IPS-20b (cell line): Measurements from ENCODE around the gene WDFY1.

ENCODE experiments used
- H3K27ac ChIP-seq: one replicate; pipeline ENCODE4 v1.5.1; 2013; ENCODE audit warnings: low read length
- H3K27me3 ChIP-seq: 2 replicates; pipeline ENCODE4 v1.6.1; 2013; ENCODE audit warnings: mild to moderate bottlenecking, low read length, inconsistent platforms; ENCODE audit not compliant: insufficient read depth
- H3K36me3 ChIP-seq: 2 replicates; pipeline ENCODE4 v1.6.1; 2013; ENCODE audit warnings: low read depth, mild to moderate bottlenecking, inconsistent platforms, low read length, moderate library complexity; ENCODE audit not compliant: insufficient read depth
- H3K4me1 ChIP-seq: 2 replicates; pipeline ENCODE4 v1.6.1; 2013; ENCODE audit warnings: mild to moderate bottlenecking, control low read depth, inconsistent platforms, low read length, moderate library complexity; ENCODE audit not compliant: insufficient read depth
- H3K4me3 ChIP-seq: 2 replicates; pipeline ENCODE4 v1.5.1; 2013; ENCODE audit warnings: mild to moderate bottlenecking, low read length, inconsistent platforms
- H3K9ac ChIP-seq: 2 replicates; pipeline ENCODE4 v1.6.1; 2013; ENCODE audit warnings: low read depth, mild to moderate bottlenecking, inconsistent platforms, low read length, moderate library complexity
- H3K9me3 ChIP-seq: 2 replicates; pipeline ENCODE4 v1.6.1; 2013; ENCODE audit warnings: mild to moderate bottlenecking, low read depth, low read length, inconsistent platforms; ENCODE audit not compliant: insufficient read depth

The WDFY1 gene

DNA sequence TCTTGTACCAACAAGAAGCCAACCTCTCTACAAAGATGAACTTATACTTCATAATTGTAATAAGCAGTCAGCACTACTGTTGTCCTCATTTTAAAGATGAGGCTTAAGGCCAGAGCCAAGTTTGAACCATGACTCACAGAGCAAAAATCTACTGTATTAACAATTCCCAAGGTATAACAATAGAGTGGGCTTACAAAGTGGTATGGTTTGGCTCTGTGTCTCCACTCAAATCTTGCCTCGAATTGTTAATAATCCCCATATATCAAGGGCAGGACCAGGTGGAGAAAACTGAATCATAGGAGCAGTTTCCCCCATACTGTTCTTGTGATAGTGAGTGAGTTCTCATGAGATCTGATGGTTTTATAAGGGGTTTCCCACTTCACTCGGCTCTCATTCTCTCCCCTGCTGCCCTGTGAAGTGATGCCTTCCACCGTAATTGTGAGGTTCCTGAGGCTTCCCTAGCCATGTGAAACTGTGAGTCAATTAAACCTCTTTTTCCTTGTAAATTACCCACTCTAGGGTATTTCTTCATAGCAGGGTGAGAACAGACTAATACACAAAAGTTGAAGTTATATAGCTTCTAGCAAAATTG is 31.6 kb upstream of the WDFY1 start:
- Histone ChIP-seq H3K4me1 (no peaks in the 10 kb centered on the region), H3K9me3 (no peaks in the 10 kb centered on the region), H3K36me3 (peaks cover 41% of the 10 kb centered on the region), H3K27me3 (no peaks in the 10 kb centered on the region), H3K4me3 (no peak overlapping the region), H3K9ac (no peak overlapping the region), H3K27ac (no peak overlapping the region)

DNA sequence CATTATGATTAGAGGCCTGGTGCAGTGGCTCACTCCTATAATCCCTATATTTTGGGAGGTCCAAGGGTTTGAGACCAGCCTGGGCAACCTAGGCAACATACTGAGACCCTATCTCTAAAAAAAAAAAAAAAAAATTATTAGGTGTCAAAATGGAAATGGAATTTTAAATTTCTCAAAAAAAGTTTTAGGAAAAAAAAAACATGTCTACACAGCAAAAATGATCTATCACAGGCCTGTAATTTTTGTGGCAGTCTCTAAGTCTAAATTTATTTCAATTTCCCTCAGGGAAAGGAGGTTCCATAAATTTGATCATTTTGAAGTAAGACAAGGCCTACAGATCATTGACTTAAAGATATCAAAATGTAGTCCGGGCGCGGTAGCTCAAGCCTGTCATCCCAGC is 28.5 kb upstream of the WDFY1 start:
- no peak overlapping the region for H3K4me3 ChIP-seq
- H3K27me3 ChIP-seq: no peaks in the 10 kb centered on the region
- H3K9me3 ChIP-seq: no peaks in the 10 kb centered on the region
- no peak overlapping the region for H3K27ac ChIP-seq
- H3K36me3 ChIP-seq: peaks cover 16% of the 10 kb centered on the region
- H3K9ac ChIP-seq: no peak overlapping the region
- no peaks in the 10 kb centered on the region for H3K4me1 ChIP-seq

DNA sequence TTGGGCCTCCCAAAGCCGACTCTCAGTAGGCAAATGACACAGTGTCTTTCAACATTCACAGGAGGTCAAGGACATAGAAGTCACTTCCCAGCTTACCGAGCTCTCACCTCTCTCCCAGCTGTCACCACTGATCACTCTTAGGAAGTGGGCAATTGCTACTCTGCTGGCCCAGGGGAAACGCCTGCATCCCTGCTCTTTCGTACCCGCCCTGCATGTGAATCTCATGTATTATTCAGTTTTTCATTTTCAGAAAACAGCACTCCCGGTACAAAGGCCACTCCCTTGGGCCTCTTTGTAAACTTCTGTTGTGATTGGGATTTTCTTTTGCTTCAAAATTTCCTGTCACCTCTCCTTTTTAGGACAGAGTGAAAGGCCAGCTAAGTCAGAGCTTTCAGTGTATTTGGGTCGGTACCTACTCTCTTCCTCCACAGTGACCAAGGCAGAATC is 27.5 kb upstream of the WDFY1 start:
- Histone ChIP-seq H3K9me3 (no peaks in the 10 kb centered on the region), H3K27me3 (no peaks in the 10 kb centered on the region), H3K4me3 (no peak overlapping the region), H3K9ac (no peak overlapping the region), H3K4me1 (no peaks in the 10 kb centered on the region), H3K27ac (no peak overlapping the region), H3K36me3 (peaks cover 20% of the 10 kb centered on the region)

DNA sequence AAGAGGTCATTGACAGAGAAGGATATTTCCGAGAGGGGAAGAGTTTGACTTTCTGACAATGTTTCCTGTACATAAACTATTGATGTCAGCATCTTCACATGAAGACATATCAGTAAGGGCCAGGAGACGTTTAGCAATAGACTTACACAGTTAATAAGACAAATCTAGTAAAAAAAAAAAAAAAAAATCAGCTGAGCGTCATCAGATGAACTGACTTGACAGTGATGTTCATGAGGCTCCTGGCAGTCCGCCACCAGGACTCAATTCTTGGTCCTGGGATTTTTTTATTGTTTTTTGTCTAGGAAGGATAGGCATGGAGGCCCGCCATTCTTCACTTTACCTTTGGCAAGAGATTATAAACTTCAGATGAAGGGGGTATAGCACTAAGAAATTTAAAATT is 26.6 kb upstream of the WDFY1 start:
- peaks cover 22% of the 10 kb centered on the region for H3K36me3 ChIP-seq

DNA sequence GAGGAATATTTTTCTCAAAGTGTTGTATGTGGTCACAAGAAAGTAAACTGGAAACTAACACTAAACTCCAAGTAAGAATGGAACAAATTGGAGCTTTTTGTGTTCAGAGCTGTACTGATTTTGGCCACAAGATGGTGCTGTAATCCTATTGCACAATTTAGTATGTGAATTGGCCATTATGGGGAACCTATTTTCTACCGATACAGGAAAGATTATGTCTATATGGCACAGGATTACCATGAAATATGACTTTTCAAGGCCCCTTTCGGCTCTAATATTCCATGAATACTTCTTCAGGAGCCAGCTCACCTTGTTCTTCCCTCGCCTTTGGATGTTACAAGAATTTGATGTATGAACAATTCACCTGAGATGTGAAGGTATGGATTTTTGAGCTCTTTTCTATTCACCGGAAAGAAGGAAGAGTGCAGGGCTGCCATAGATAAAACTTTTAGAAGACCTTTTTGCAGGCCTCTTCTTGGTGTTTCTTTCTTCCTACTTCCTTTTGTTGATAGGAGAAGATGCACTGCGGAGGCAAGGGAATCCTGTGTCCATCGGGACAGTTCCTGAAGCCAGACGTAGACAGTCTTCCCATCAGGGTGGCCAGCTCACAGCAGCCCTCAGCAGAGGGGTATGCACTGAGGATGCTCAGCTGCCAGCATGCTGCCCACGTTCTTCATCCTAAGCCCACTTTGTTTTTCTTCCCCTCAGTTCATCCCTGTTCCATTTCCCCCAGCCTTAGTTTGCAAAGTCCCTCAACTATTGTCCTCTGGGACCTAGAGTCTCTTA is 25.4 kb upstream of the WDFY1 start:
- H3K27me3 ChIP-seq: no peaks in the 10 kb centered on the region
- H3K36me3 ChIP-seq: peaks cover 33% of the 10 kb centered on the region
- no peak overlapping the region for H3K27ac ChIP-seq
- H3K4me3 ChIP-seq: no peak overlapping the region
- no peaks in the 10 kb centered on the region for H3K9me3 ChIP-seq
- no peak overlapping the region for H3K9ac ChIP-seq
- no peaks in the 10 kb centered on the region for H3K4me1 ChIP-seq

More for the DNA sequence above, 26.6 kb upstream of the WDFY1 start:
- Histone ChIP-seq H3K27ac (no peak overlapping the region), H3K9ac (no peak overlapping the region), H3K4me1 (no peaks in the 10 kb centered on the region), H3K9me3 (no peaks in the 10 kb centered on the region), H3K27me3 (no peaks in the 10 kb centered on the region), H3K4me3 (no peak overlapping the region)

DNA sequence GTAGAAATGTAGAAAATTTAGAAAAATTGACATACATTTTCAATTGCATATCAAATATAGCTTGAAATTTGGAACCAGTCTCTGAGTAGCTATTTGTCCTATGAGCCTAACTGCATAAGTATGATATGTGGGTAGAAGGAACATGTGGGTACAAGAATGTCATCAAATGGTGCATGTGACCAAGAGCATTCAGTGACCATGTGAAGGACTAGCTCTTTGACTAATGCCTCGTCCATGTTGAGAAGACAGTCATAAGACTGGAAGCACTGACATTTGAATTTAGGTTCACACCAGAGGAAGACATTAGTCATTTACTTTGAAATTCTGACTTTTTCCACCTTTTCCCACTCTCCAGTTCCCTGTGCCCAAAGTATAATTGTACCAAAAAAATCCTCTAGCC is 24.7 kb upstream of the WDFY1 start:
- peaks cover 40% of the 10 kb centered on the region for H3K36me3 ChIP-seq
- H3K4me1 ChIP-seq: no peaks in the 10 kb centered on the region
- H3K27ac ChIP-seq: no peak overlapping the region
- H3K4me3 ChIP-seq: no peak overlapping the region
- H3K9me3 ChIP-seq: no peaks in the 10 kb centered on the region
- H3K27me3 ChIP-seq: no peaks in the 10 kb centered on the region
- H3K9ac ChIP-seq: no peak overlapping the region

DNA sequence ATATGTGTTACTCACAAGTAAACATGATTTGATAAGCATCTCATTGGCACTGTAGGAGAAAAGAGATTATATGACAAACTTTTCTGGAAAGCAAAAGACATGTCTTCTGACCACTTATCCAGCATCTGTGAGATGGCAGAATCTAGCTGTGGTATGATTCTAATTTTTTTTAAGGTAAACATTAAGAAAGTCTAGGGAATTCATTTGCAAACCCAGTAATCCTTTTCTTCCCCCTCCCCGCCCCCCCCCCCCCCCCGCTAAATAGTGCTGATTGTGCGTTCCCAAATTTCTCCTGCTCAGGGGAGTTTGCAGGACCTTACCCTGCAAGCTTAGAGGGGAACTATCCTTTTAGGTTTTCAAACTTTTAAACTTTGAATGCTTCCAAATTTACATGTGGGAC is 24.2 kb upstream of the WDFY1 start:
- Histone ChIP-seq H3K4me3 (no peak overlapping the region), H3K36me3 (peaks cover 46% of the 10 kb centered on the region), H3K9me3 (no peaks in the 10 kb centered on the region), H3K27me3 (no peaks in the 10 kb centered on the region), H3K9ac (no peak overlapping the region), H3K4me1 (no peaks in the 10 kb centered on the region), H3K27ac (no peak overlapping the region)

DNA sequence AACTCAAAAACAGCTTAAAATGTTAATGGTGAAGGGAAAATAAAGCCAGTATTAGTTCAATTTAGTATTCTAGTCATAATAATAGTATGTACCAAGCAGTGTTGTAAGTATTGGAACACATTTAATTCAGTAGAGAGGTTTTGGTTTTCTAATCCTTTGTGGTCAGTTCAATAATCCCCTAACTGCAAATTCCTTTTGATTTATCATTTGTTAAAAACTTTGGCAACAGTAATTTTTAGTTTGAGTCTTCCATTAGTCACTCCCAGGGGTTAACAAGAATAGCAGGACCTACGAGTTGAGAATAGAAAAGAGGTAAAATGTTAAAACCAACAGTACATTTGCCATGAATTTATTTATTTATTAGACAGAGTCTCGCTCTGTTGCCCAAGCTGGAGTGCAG is 22.8 kb upstream of the WDFY1 start:
- Histone ChIP-seq H3K4me3 (no peak overlapping the region), H3K36me3 (peaks cover 53% of the 10 kb centered on the region), H3K9ac (no peak overlapping the region), H3K27me3 (no peaks in the 10 kb centered on the region), H3K4me1 (no peaks in the 10 kb centered on the region), H3K9me3 (no peaks in the 10 kb centered on the region), H3K27ac (no peak overlapping the region)

DNA sequence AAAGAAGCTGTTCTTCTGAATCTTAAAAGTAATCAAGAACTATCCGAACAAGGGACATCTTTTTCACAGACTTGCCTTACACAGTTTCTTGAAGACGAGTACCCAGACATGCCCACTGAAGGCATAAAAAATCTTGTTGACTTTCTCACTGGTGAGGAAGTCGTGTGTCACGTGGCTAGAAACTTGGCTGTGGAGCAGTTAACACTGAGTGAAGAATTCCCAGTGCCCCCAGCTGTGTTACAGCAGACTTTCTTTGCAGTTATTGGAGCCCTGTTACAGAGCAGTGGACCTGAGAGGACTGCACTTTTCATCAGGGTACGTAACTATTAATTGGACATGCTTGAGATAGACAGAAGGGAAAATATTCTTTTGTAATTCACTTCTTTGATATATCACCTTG is 14.6 kb upstream of the WDFY1 start:
- Histone ChIP-seq H3K27me3 (no peaks in the 10 kb centered on the region), H3K4me1 (peaks cover 29% of the 10 kb centered on the region), H3K4me3 (peak overlapping the region; percentile 47; the same call in 1 of the 2 replicates), H3K9me3 (no peaks in the 10 kb centered on the region), H3K36me3 (peaks cover 44% of the 10 kb centered on the region), H3K9ac (no peak overlapping the region), H3K27ac (no peak overlapping the region)

DNA sequence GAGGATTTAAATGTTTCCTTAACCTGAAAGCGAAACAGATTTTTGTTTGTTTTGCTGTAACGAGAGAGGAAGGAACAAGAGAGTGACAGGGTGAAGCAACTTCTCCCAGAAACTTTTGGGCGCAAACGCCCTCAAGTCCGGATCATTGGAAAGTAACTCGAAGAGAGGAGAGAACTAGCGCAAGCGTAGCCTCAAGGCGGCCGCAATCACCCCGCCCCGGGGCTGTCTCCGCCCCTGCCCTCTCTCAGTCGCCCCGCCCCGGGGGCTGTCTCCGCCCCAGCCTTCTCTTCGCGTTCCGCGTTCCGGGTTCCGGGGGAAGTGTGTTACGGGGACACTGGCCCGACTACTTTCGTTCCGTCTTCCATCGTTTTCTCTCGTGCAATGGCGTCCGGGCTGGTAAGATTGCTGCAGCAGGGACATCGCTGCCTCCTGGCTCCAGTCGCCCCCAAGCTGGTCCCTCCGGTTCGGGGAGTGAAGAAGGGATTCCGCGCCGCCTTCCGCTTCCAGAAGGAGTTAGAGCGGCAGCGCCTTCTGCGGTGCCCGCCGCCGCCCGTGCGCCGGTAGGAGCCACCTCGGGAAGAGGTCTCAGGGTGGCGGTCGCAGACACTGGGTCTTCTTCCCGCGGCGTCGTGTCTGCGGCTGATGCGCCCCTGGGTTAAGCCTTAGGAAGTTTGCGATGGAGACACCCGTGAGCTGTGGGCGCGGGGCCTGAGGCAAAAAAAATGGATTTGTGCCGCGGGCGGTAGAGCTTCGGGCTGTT is 12.1 kb upstream of the WDFY1 start, which contains the start of gene MRPL44:
Gene MRPL44 (plus strand): TSS at position 372 of the 760 bp plus-strand sequence. CDS start 10 bp downstream, at position 382.
- Histone ChIP-seq H3K4me1 (peaks cover 29% of the 10 kb centered on the region), H3K27me3 (no peaks in the 10 kb centered on the region), H3K4me3 (peak within 1 kb of the TSS; percentile 95), H3K36me3 (peaks cover 31% of the 10 kb centered on the region), H3K9ac (peak within 1 kb of the TSS; percentile 93), H3K27ac (peak within 1 kb of the TSS; percentile 90), H3K9me3 (no peaks in the 10 kb centered on the region)

DNA sequence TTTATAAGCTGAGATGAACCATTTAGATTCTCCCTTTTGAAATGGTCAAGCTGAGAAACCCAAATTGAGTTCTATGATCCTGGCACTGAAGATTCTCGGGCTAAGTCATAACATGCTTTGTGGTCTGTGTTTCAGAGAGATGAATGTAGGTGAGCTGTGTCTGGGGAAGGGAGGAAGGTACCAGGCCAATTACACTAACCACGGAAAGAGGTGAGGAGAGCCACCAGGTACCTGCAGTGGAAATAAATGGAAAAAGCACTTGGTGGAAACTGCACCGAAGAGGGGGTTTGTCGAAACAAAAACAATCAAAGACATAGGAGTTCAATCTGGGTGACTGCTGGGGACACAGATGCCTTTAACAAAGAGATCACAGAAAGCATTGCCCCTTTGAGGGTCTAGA is 11.2 kb upstream of the WDFY1 start:
- 0 out of 2 replicates have a peak overlapping the region, but pooled peaks have one; percentile 95 for H3K4me3 ChIP-seq
- peaks cover 31% of the 10 kb centered on the region for H3K4me1 ChIP-seq
- no peaks in the 10 kb centered on the region for H3K27me3 ChIP-seq
- no peak overlapping the region for H3K27ac ChIP-seq
- H3K9me3 ChIP-seq: no peaks in the 10 kb centered on the region
- peaks cover 21% of the 10 kb centered on the region for H3K36me3 ChIP-seq
- H3K9ac ChIP-seq: no peak overlapping the region
